SK-N-SH (cell line): ENCODE results near the gene RASGRF2. TPM values are rescaled to one million over a fixed set of nuclear protein-coding genes. Genes with fewer than 3 reads are reported as not detected.

Source experiments
- CTCF ChIA-PET: fragments of 300-600, 350-600 bp; formaldehyde crosslinking; extraction: SDS; loops from one replicate; lab custom pipeline; 2021; lab: Yijun Ruan, JAX
- POLR2A ChIA-PET: fragments of 350-600 bp; sonication (Branson Sonifier 250); formaldehyde crosslinking; extraction: SDS; loops from one replicate; lab custom pipeline; 2020; ENCODE audit warnings: antibody characterized with exemption, inconsistent platforms; lab: Yijun Ruan, JAX
- DNase-seq: peaks from one replicate; pipeline ENCODE4 v3.0.0; 2012
- H2AFZ ChIP-seq: fragments of 200-600 bp; sonication (generic); 2 replicates; pipeline ENCODE4 v1.8.1; 2016; ENCODE audit warnings: antibody characterized with exemption, mild to moderate bottlenecking, low read depth
- H3F3A ChIP-seq: fragments of 200-600 bp; sonication (generic); replicated peaks from 2 replicates; pipeline ENCODE3; 2016; ENCODE audit warnings: antibody characterized with exemption, mild to moderate bottlenecking; ENCODE audit not compliant: insufficient read depth
- H3K27ac ChIP-seq, 2 experiments: fragments of 200-500 bp in 1 of 2; fragments of 200-600 bp in 1 of 2; sonication (Bioruptor generic) in 1 of 2; sonication (generic), shearing (Covaris generic) in 1 of 2; 2 replicates each; pipeline versions ENCODE4 v1.5.1 to v1.6.1; 2014 to 2016; ENCODE audit warnings: low read depth in 2 of 2, inconsistent platforms in 1 of 2, low read length in 1 of 2, mild to moderate bottlenecking in 1 of 2, mixed read lengths in 1 of 2
- H3K27me3 ChIP-seq: fragments of 200-600 bp; sonication (generic), shearing (Covaris generic); 2 replicates; pipeline ENCODE4 v1.6.1; 2016; ENCODE audit warnings: mixed run types; ENCODE audit not compliant: insufficient read depth
- H3K36me3 ChIP-seq, 2 experiments: fragments of 200-500 bp in 1 of 2; fragments of 200-600 bp in 1 of 2; sonication (Bioruptor generic) in 1 of 2; sonication (generic) in 1 of 2; replicated peaks in 1 of 2; 2 replicates each; pipeline versions ENCODE3 to v1.5.1; 2014 to 2016; ENCODE audit warnings: low read length in 1 of 2, mild to moderate bottlenecking in 1 of 2; ENCODE audit not compliant: insufficient read depth in 2 of 2, control insufficient read depth in 1 of 2
- H3K4me1 ChIP-seq, 2 experiments: fragments of 200-500 bp in 1 of 2; fragments of 200-600 bp in 1 of 2; sonication (Bioruptor generic) in 1 of 2; sonication (generic), shearing (Covaris generic) in 1 of 2; 2 replicates each; pipeline versions ENCODE4 v1.5.1 to v1.6.1; 2014 to 2016; ENCODE audit warnings: low read depth in 1 of 2, low read length in 1 of 2, mixed run types in 1 of 2; ENCODE audit not compliant: insufficient read depth in 2 of 2, control insufficient read depth in 1 of 2
- H3K4me2 ChIP-seq: fragments of 200-600 bp; sonication (generic), shearing (Covaris generic); 2 replicates; pipeline ENCODE4 v1.6.1; 2017; ENCODE audit warnings: mixed run types
- H3K4me3 ChIP-seq, 2 experiments: fragments of 200-500 bp in 1 of 2; fragments of 200-600 bp in 1 of 2; sonication (Bioruptor generic) in 1 of 2; sonication (generic), shearing (Covaris generic) in 1 of 2; 2 replicates each; pipeline versions ENCODE4 v1.5.1 to v1.8.1; 2014 to 2016; ENCODE audit warnings: low read depth in 2 of 2, inconsistent platforms in 1 of 2, low read length in 1 of 2, mild to moderate bottlenecking in 1 of 2, mixed read lengths in 1 of 2, moderate library complexity in 1 of 2
- H3K79me2 ChIP-seq: fragments of 200-600 bp; sonication (generic); 2 replicates; pipeline ENCODE4 v1.8.1; 2017; ENCODE audit warnings: mild to moderate bottlenecking; ENCODE audit not compliant: insufficient read depth
- H3K9ac ChIP-seq: fragments of 200-600 bp; sonication (generic); 2 replicates; pipeline ENCODE4 v1.6.1; 2017; ENCODE audit warnings: mixed run types
- H3K9me2 ChIP-seq: fragments of 200-600 bp; sonication (generic); 2 replicates; pipeline ENCODE4 v1.6.1; 2017; ENCODE audit warnings: mixed run types
- H3K9me3 ChIP-seq: fragments of 200-600 bp; sonication (generic); 2 replicates; pipeline ENCODE4 v1.6.1; 2017; ENCODE audit warnings: mixed run types, mild to moderate bottlenecking, moderate library complexity
- H4K20me1 ChIP-seq: fragments of 200-600 bp; sonication (generic); 2 replicates; pipeline ENCODE4 v1.6.1; 2017; ENCODE audit warnings: mild to moderate bottlenecking, mixed run types; ENCODE audit not compliant: insufficient read depth
- CHD2 ChIP-seq: fragments of 150-350 bp; IDR thresholded peaks from 2 replicates; pipeline ENCODE4 v1.6.1; 2018; ENCODE audit warnings: low read length; ENCODE audit not compliant: partially characterized antibody
- EZH2phosphoT487 ChIP-seq: fragments of 200-600 bp; sonication (generic); IDR thresholded peaks from 2 replicates; pipeline ENCODE4 v1.6.1; 2017; ENCODE audit warnings: low read depth, mixed run types, mild to moderate bottlenecking, antibody characterized with exemption, moderate library complexity, borderline replicate concordance
- FOXM1 ChIP-seq: IDR thresholded peaks from 2 replicates; pipeline ENCODE4 v1.4.0; 2012; ENCODE audit warnings: low read depth, mild to moderate bottlenecking
- GATA2 ChIP-seq: sonication (generic); formaldehyde crosslinking; IDR thresholded peaks from 2 replicates; pipeline ENCODE4 v1.5.0; 2020; ENCODE audit warnings: mild to moderate bottlenecking, missing genetic modification reagents
- IRF3 ChIP-seq: fragments of 150-350 bp; IDR thresholded peaks from 2 replicates; pipeline ENCODE4 v1.6.1; 2016; ENCODE audit warnings: mild to moderate bottlenecking, low read depth, low read length
- NFIC ChIP-seq: IDR thresholded peaks from 2 replicates; pipeline ENCODE4 v1.4.0; 2012; ENCODE audit warnings: borderline replicate concordance
- NRF1 ChIP-seq: IDR thresholded peaks from 2 replicates; pipeline ENCODE4 v1.6.1; 2012; ENCODE audit warnings: low read depth, mild to moderate bottlenecking, low read length
- POLR2AphosphoS5 ChIP-seq: IDR thresholded peaks from 2 replicates; pipeline ENCODE4 v1.6.1; 2012; ENCODE audit warnings: low read depth, low read length
- RFX5 ChIP-seq: IDR thresholded peaks from 2 replicates; pipeline ENCODE4 v1.6.1; 2012; ENCODE audit warnings: mild to moderate bottlenecking, improper control_type of control experiment, low read length
- SIN3A ChIP-seq: IDR thresholded peaks from 2 replicates; pipeline ENCODE4 v1.6.1; 2012; ENCODE audit warnings: low read depth, mild to moderate bottlenecking, low read length, moderate library complexity, borderline replicate concordance
- USF1 ChIP-seq: IDR thresholded peaks from 2 replicates; pipeline ENCODE4 v1.4.0; 2012; ENCODE audit warnings: low read depth, borderline replicate concordance
- YY1 ChIP-seq: IDR thresholded peaks from 2 replicates; pipeline ENCODE4 v1.4.0; 2012; ENCODE audit warnings: low read depth, mild to moderate bottlenecking
- WGBS: methylation state at CpG from one replicate; pipeline ENCODE4 v1.1.6; 2017; ENCODE audit warnings: low lambda C conversion rate; 5-methylcytosine and 5-hydroxymethylcytosine counted together
- polyA plus RNA-seq, 3 experiments: library from polyadenylated mRNA; depleted of rRNA; stranded (reverse); fragments of >200 nt; gene quantifications; 2 replicates each; pipeline ENCODE4 v1.2.3, GENCODE V29; 2012
- TF ChIP-seq, protein P1 (sequence below): IDR thresholded peaks from 2 replicates; pipeline ENCODE4; 2012
- TF ChIP-seq, protein P2 (sequence below): IDR thresholded peaks from 2 replicates; pipeline ENCODE4 v1.6.1; 2012; ENCODE audit warnings: mild to moderate bottlenecking, low read depth, low read length, moderate library complexity
- TF ChIP-seq, protein P3 (sequence below): fragments of 150-350 bp; IDR thresholded peaks from 2 replicates; pipeline ENCODE4 v1.6.1; 2017; ENCODE audit warnings: antibody characterized with exemption, low read length, low read depth, borderline replicate concordance

Gene RASGRF2
- polyA plus RNA-seq, 1 of the 3 experiments (the other 2 are of a cell fraction), result under 0.01 TPM

- TF ChIP-seq IRF3, result no peak
- TF ChIP-seq, all 33 proteins: peak for 0
Measured at GRCh38 chr5:81021486-81021885, 61.3 kb downstream of the RASGRF2 start (continued).

DNA sequence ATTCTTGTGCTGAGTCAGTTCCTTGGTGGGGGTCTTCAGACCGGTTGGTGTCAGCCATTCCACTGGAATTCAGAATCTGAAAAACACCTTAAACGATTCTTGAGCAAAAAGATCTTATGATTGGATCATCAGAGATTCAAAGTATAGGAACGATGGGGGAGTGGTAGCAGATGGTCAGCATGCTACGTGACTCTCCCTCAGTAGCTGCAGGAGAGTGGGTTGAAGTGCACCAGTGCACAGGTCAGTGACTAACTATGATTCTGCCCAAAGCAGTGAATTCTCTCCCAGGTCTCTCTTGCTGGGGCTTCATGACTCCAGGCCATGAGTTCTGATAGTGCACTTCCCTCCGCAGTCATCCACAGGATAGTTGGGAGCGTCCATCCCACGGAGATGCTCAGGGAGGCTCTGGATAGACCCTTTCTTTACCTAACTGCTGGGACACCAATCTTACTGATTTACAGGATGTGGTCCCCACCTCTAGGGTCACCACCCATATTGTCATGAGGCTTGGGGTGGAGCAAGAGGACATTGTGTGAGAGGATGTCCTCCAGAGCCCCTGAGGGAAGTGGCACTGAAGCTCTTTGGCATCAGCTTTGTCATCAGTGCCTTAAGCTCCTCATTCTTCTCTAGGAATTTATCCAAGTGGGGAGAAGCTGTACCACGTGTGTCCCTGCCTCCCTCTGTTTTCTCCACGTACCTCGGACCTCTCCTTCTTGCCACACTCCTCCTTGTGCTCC lies 62.0 kb downstream of the RASGRF2 start:
- Histone ChIP-seq H4K20me1 (no peaks in the 10 kb centered on the region), H3K79me2 (no peaks in the 10 kb centered on the region), H3K27ac (peak overlapping the region in 1 of 2 experiments; percentile 87; a peak in 2 of 4 replicates), H2AFZ (no peak overlapping the region), H3K4me3 (no peak overlapping the region), H3K9ac (no peak overlapping the region), H3K4me2 (no peak overlapping the region), H3K4me1 (peaks cover 0 to 23% of the 10 kb centered on the region in 2 experiments; a peak in 2 of 4 replicates), H3K36me3 (no peaks in the 10 kb centered on the region), H3F3A (no peaks in the 10 kb centered on the region), H3K9me2 (no peaks in the 10 kb centered on the region), H3K9me3 (no peaks in the 10 kb centered on the region), H3K27me3 (no peaks in the 10 kb centered on the region)
- TF ChIP-seq POLR2AphosphoS5 (no peak), GATA2 (no peak), FOXM1 (no peak), SIN3A (no peak), USF1 (no peak), RFX5 (no peak), YY1 (no peak)
- TF ChIP-seq, protein P1, sequence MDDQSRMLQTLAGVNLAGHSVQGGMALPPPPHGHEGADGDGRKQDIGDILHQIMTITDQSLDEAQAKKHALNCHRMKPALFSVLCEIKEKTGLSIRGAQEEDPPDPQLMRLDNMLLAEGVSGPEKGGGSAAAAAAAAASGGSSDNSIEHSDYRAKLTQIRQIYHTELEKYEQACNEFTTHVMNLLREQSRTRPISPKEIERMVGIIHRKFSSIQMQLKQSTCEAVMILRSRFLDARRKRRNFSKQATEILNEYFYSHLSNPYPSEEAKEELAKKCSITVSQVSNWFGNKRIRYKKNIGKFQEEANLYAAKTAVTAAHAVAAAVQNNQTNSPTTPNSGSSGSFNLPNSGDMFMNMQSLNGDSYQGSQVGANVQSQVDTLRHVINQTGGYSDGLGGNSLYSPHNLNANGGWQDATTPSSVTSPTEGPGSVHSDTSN, result no peak
- no peak for DNase-seq
- ChIA-PET POLR2A (no interaction called here), CTCF (no interaction called here)
- 53% methylated on average over 10 of the region's 10 CpGs for WGBS

GRCh38 chr5:81022688-81023084 lies 62.5 kb downstream of the RASGRF2 start:
- WGBS, result 68% methylated on average over 5 of the region's 5 CpGs
- TF ChIP-seq, protein P1, result no peak
- TF ChIP-seq SIN3A, result no peak
- no peak for TF ChIP-seq EZH2phosphoT487
- no peak for TF ChIP-seq CHD2
- TF ChIP-seq FOXM1, result no peak
- TF ChIP-seq NFIC, result no peak
- TF ChIP-seq, protein P2, sequence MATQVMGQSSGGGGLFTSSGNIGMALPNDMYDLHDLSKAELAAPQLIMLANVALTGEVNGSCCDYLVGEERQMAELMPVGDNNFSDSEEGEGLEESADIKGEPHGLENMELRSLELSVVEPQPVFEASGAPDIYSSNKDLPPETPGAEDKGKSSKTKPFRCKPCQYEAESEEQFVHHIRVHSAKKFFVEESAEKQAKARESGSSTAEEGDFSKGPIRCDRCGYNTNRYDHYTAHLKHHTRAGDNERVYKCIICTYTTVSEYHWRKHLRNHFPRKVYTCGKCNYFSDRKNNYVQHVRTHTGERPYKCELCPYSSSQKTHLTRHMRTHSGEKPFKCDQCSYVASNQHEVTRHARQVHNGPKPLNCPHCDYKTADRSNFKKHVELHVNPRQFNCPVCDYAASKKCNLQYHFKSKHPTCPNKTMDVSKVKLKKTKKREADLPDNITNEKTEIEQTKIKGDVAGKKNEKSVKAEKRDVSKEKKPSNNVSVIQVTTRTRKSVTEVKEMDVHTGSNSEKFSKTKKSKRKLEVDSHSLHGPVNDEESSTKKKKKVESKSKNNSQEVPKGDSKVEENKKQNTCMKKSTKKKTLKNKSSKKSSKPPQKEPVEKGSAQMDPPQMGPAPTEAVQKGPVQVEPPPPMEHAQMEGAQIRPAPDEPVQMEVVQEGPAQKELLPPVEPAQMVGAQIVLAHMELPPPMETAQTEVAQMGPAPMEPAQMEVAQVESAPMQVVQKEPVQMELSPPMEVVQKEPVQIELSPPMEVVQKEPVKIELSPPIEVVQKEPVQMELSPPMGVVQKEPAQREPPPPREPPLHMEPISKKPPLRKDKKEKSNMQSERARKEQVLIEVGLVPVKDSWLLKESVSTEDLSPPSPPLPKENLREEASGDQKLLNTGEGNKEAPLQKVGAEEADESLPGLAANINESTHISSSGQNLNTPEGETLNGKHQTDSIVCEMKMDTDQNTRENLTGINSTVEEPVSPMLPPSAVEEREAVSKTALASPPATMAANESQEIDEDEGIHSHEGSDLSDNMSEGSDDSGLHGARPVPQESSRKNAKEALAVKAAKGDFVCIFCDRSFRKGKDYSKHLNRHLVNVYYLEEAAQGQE, result no peak
- TF ChIP-seq NRF1, result no peak
- TF ChIP-seq, protein P3, sequence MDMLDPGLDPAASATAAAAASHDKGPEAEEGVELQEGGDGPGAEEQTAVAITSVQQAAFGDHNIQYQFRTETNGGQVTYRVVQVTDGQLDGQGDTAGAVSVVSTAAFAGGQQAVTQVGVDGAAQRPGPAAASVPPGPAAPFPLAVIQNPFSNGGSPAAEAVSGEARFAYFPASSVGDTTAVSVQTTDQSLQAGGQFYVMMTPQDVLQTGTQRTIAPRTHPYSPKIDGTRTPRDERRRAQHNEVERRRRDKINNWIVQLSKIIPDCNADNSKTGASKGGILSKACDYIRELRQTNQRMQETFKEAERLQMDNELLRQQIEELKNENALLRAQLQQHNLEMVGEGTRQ, result no peak

More at GRCh38 chr5:81022688-81023084, 62.5 kb downstream of the RASGRF2 start:
- Histone ChIP-seq H3K27me3 (no peaks in the 10 kb centered on the region), H3K4me1 (peaks cover 0 to 23% of the 10 kb centered on the region in 2 experiments; a peak in 2 of 4 replicates), H4K20me1 (no peaks in the 10 kb centered on the region), H3K36me3 (no peaks in the 10 kb centered on the region), H3K4me3 (no peak overlapping the region), H3K9ac (no peak overlapping the region), H3K27ac (peak overlapping the region in 1 of 2 experiments; percentile 87; a peak in 2 of 4 replicates), H2AFZ (no peak overlapping the region), H3K4me2 (no peak overlapping the region), H3K9me3 (no peaks in the 10 kb centered on the region), H3K79me2 (no peaks in the 10 kb centered on the region), H3K9me2 (no peaks in the 10 kb centered on the region), H3F3A (no peaks in the 10 kb centered on the region)
- DNase-seq, result no peak
- ChIA-PET POLR2A (no interaction called here), CTCF (interaction anchor here (1.2 kb wide), 1 partner anchor 62 kb away, joined by 3 read pairs; no protein-coding TSS in a partner anchor)
